Right forelimb (tissue), 1 donor: ENCODE measurements around the gene ERN2.
"Not testable (repeated sequence)": the region's sequence is repeated elsewhere in the genome, so short reads cannot be mapped to it uniquely, and the experiment has no call there.

Source experiments
- DNase-seq: peaks from one replicate; pipeline ENCODE4 v3.0.0-alpha.2; 2018

Gene ERN2

GRCh38 chr16:23712976-23713375 is at the start of gene ERN2:
TSS of gene ERN2 (minus strand) at chr16:23713222. CDS start at chr16:23713187, 35 bp downstream.
- DNase-seq: no peak

- DNase-seq: no peak
These were observed 45.1 kb upstream of the ERN2 start for GRCh38 chr16:23757937-23758619.

GRCh38 chr16:23757116-23757515 is 44.1 kb upstream of the ERN2 start:
- DNase-seq: no peak

GRCh38 chr16:23755484-23755809 is 42.4 kb upstream of the ERN2 start:
- DNase-seq: no peak

- DNase-seq: no peak
These were observed 41.8 kb upstream of the ERN2 start, which contains the start of gene CHP2 for GRCh38 chr16:23754594-23755483. TSS of gene CHP2 (plus strand) at chr16:23755026. CDS start at chr16:23755050, 24 bp downstream.

GRCh38 chr16:23753908-23754593 is 41.0 kb upstream of the ERN2 start:
- DNase-seq: no peak

GRCh38 chr16:23751053-23751452 is 38.0 kb upstream of the ERN2 start:
- not testable (repeated sequence) for DNase-seq

- no peak for DNase-seq
These were observed 35.6 kb upstream of the ERN2 start for GRCh38 chr16:23748630-23749029.

GRCh38 chr16:23745263-23745662 is 32.2 kb upstream of the ERN2 start:
- DNase-seq: no peak

- no peak for DNase-seq
These were observed 29.7 kb upstream of the ERN2 start for GRCh38 chr16:23742766-23743165.

- DNase-seq: no peak
These were observed 28.8 kb upstream of the ERN2 start for GRCh38 chr16:23741675-23742303.

GRCh38 chr16:23739516-23739915 is 26.5 kb upstream of the ERN2 start:
- DNase-seq: no peak

GRCh38 chr16:23737423-23738028 is 24.5 kb upstream of the ERN2 start:
- DNase-seq: not testable (repeated sequence)

- no peak for DNase-seq
These were observed 21.3 kb upstream of the ERN2 start for GRCh38 chr16:23734176-23734893.

- no peak for DNase-seq
These were observed 16.7 kb upstream of the ERN2 start for GRCh38 chr16:23729503-23730424.

- DNase-seq: no peak
These were observed 15.1 kb upstream of the ERN2 start for GRCh38 chr16:23728112-23728477.

- no peak for DNase-seq
These were observed 13.7 kb upstream of the ERN2 start for GRCh38 chr16:23726710-23727109.

- no peak for DNase-seq
These were observed 11.7 kb upstream of the ERN2 start for GRCh38 chr16:23724785-23725131.

- DNase-seq: no peak
These were observed 11.2 kb upstream of the ERN2 start for GRCh38 chr16:23724096-23724784.

GRCh38 chr16:23722613-23723240 is 9.7 kb upstream of the ERN2 start:
- DNase-seq: not testable (repeated sequence)
